HL-60/S4 treated with phorbol 12-myristate 13-acetate at 8.2 ng/mL for 4 days and 3 days (cell line): ENCODE data around the gene SNX4.

Source experiments
- in situ Hi-C: fragments of 300-500 bp; cut with MboI; formaldehyde crosslinking; loops from 2 replicates; pipeline ENCODE4 v1.15.0; 2022; ENCODE audit warnings: low sequenced_read_pairs

SNX4 gene

DNA sequence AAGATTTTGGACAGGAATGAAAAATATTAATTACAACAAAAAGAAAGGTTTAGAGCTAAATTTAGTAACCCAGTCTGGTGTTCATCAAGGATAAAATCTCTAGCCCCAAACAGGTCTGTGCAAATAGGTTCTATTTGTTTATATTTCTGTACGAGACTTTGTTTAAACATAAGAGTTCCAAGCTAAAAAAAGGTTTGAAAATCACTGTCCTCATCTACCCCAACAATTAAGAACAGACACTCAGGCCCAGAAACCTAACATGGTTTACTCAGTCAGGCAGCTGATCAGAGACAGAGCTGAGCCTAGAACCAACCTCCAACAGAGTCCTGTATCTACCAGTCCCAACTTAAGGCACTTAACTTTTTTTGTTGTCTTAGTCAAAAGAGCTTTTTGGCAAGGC, 49.3 kb downstream of the SNX4 start:
- in situ Hi-C loops, result no loop called here

DNA sequence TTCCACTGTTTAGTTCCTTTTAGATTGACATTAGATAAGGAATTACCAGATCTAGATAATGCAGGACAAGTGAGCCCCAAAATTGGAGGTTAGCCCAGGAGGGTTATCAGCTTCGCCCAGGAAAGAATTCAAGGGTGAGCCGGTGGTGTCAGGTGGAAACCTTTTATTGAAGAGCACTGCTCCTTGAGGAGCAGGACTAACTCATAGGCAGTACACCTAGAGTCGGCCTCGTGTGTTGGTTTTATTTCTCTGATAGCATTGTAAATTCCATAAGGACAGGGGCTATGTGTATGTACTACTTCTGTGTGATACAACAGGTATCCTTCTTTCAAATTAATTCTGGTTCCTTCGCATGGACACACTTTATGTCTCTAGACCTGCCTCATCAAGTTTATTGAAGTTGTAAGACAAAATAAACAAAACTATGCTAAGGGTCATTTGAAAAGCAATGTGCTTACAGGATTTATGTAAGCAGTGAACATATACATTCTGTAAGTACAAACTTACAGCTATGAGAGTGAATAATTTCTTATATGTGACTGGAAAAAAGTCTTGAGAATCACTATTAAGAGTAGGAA, 57.2 kb downstream of the SNX4 start:
- in situ Hi-C loops, result no loop called here

DNA sequence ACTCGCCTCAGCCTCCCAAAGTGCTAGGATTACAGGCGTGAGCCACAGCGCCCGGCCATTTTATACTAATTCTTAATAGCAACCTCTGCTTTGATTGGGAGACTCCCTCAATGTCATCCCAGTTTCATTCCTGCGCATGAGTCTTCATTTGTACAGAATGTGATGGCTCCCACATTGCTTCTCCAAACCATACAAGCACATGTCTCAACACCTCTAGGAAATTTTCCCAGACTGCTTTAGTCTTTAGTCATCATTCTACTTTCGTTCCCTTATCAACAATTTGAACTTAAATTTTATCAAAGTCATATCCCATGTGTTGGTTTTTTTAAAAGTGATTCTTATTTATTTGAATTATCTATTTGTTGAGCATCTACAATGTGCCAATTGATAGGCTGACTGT, 58.1 kb downstream of the SNX4 start:
- in situ Hi-C loops, result no loop called here

DNA sequence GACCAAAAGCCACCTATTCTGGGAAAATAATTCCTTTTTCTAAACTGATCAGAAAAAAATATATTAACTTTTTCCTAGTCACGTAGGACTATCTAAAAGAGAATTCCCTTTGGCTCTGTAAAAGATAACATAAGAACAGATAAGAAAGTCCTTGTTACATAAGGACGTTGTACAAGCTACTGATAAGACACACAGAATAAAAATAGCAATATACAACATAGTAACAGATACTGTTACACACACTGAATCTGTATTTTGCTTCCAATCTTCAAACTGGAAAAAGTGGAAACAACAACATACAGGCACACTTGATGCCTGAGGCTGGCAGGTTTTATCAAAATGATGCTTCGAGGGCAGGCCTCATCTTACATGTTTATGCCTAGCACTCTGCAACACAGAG, 59.8 kb downstream of the SNX4 start:
- in situ Hi-C loops, result no loop called here

DNA sequence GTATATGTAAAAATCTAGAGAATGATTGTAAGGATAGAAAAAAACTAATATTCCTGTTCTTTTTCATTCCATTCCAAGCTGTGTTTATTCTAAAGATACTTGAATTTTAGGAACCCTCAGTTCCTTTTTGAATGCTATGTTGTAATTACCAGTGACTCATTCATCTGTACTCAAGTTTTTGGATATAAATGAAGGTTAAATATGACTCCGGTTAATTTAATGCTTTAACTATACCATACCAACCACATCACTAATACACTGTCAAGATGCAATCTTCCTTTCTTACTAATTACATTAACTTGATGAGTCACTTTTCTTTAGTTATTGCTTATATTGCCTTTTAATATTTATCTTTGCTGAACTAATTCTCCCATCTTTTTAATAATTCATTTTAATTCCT, 76.1 kb downstream of the SNX4 start:
- in situ Hi-C loops, result loop anchor here (25.0 kb wide), 1 partner anchor 457 kb away; no protein-coding TSS in a partner anchor

DNA sequence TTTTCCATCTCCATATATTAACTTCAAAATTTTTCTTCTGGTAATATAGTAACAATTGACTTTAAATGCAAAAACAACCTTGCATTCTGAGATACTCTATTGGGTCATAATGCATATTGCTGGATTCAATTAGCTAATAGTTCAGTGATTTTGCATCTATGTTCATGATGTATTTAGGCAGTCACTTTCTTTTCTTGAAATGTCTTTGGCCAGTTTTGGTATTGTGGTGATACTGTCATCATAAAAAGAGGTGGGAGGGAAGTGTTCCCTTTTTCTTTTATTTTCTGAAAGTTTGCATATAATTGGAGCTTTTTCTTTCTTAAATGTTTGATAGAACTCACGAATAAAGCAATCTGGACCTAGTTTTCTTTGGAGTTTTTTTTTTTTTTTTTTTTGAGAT, 77.5 kb downstream of the SNX4 start:
- in situ Hi-C loops, result loop anchor here (25.0 kb wide), 1 partner anchor 455 kb away; no protein-coding TSS in a partner anchor

DNA sequence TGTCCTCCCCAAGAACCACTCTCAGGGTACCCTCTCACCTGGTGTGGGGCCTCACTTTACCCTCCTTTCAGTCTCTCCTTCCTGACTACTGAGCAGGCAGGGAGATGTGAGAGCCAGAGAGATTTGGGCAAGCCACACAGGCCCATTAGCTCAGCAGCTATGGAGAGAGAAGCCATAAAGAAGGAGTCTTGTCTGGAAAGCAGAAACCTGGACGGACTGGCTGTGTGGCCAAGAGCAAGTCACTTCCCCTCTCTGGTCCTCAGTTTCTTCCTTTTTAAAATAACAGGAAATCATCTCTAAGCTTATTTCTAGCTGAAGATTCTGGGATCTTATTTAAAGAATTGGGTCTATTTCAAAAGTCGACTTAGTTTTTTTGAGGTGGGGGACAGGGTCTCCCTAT, 79.0 kb downstream of the SNX4 start:
- in situ Hi-C loops, result loop anchor here (25.0 kb wide), 1 partner anchor 454 kb away; no protein-coding TSS in a partner anchor

DNA sequence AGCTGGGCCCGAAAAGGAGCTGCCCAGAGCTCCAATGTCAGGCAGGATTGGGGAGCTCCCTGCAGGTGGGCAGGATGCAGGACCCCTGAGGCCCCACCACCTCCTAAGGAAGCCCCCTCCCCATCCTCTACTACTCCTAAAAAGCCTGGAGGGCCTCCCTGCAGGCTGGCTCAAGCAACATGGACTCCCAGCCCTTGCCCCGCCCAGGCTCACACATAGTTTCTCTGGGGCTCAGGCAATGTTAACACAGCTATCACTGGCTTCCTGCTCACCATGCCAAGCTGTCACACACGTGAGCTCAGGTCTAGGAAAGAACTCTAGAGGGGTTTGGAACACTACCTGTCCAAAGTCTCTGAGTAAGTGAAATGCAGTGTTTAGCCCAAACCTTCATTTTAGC, 79.4 kb downstream of the SNX4 start:
- in situ Hi-C loops, result loop anchor here (25.0 kb wide), 1 partner anchor 453 kb away; no protein-coding TSS in a partner anchor

DNA sequence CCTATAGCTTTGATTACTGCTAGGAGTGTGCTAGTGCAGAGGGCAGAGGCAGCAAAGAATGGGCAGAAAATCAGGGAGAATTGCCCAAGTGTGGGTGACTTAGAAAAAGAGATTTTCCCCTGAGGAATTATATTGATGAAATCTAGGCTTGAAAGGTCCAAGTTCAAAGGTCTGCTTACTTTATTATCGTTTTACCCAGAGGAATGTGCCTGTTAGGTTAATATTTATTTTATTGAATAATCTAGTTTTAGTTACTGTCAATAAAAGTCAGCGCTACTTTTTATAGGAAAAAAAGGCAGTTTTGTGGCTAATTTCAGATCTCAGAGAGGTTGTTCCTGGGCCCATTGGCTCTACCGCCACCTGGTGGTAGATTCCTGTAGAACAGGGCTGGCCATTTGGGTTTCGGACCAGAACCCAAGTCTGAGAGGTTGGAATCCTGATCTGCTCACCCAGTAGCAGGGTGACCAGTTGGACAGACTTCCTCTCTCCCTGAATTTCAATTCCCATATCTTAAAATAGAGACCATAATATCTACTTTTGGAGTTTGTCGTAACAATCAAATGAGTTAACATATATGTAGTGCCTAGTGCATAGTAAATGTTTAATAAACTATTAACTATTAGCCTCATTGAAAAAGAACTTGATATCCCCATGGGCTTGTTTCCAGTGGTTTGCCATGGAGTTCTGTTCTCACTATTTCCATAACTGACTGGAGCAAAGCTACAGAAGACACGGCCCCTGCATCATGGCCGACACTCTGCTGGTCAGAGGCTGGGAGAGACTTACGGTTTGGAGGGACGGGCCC, 82.2 kb downstream of the SNX4 start:
- in situ Hi-C loops, result loop anchor here (25.0 kb wide), 1 partner anchor 451 kb away; no protein-coding TSS in a partner anchor

DNA sequence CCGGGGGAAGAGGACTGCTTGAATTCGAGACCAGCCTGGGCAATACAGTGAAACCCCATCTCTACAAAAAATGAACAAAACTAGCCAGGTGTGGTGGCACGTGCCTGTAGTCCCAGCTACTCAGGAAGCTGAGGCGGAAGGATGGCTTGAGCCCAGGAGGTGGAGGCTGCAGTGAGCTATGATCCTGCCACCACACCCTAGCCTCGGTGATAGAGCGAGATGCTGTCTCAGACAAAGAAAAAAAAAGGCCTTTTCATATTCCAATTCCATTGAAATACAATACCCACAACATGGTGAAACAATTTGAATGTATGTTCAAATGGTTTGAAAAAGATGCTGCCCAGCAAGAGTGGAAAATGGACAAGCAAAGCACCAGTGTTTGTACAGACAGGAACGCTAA, 83.1 kb downstream of the SNX4 start:
- in situ Hi-C loops, result loop anchor here (25.0 kb wide), 1 partner anchor 450 kb away; no protein-coding TSS in a partner anchor

DNA sequence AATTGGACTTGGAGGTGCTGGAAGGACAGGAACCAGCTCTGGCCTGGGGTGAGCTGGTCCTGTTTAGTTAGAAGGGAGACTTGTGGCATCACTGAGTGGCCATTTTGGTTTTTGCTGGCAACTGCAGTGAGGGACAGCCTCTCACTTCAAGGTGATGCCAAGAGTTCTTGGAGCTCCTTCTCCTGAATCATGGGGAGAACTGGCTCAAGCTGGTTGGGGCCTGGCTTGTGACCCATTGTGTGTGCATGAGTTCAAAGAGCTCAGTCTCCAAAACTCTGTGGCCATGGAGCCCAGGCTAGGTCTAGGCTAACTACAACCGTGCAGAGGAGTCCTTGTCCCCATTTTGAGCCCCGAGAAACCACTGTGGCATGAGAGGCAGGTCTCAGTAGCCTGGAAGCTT, 84.8 kb downstream of the SNX4 start:
- in situ Hi-C loops, result loop anchor here (25.0 kb wide), 1 partner anchor 448 kb away; no protein-coding TSS in a partner anchor

DNA sequence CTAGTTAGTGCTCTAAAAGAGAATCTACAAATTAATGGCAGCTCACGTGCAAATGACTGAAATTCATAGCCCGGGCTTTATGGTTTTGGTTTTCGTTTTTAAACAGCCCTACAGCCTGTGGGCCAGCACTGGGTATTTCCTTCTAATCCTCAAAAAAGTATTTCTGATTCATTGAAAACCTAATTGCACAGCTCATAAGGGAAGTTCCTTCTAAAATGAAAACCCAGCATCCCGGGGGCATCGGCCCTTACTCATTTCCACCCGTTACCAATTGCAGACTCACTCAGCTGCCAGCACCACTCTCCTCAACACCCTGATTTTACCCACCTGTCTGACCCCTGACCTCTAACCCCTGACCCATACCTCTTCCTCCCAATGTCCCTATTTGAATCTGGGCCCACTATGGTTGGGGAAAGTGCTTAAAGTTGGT, 85.4 kb downstream of the SNX4 start:
- in situ Hi-C loops, result loop anchor here (25.0 kb wide), 1 partner anchor 447 kb away; no protein-coding TSS in a partner anchor

DNA sequence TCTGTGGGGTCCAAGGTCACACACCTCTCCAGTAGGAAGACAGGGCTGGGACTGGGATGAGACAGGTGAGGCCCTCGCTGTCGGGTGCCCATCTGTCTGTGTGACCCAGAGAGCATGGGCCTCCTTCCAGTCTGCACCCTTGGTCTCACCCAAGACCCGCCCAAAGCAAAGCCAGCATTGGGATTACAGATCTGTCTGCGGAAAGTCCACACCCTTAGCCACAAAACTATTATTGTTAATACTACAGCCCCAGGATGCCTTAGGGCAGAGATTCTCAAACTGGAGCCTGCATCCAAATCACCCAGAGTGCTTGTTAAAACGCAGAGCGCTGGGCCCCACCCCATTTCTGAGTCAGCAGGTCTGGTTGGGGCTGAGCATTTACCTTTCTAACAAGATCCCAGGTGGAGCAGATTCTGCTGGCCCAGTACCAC, 86.4 kb downstream of the SNX4 start:
- in situ Hi-C loops, result loop anchor here (25.0 kb wide), 1 partner anchor 446 kb away; no protein-coding TSS in a partner anchor

DNA sequence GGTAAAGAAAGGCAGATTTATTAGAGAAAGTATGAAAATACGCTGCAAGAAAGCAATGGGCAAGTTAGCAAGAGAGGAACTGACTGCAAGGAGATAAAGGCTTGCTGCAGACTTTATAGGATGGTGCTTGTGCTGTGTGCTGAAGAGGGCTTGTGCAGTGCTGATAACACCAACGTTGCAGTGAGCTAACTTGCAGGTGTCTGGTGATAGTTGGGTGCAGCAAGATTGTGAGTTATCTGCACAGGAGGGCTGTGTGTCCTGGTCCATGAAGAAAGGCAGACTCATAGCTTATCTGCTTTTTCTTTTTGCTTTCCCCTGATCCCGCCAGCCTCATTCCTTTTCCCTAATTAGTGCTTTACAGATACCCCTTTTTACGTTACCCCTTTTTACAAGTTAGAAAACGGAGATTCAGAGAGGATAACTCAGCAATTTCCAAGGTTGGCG, 86.9 kb downstream of the SNX4 start:
- in situ Hi-C loops, result loop anchor here (25.0 kb wide), 1 partner anchor 446 kb away; no protein-coding TSS in a partner anchor

DNA sequence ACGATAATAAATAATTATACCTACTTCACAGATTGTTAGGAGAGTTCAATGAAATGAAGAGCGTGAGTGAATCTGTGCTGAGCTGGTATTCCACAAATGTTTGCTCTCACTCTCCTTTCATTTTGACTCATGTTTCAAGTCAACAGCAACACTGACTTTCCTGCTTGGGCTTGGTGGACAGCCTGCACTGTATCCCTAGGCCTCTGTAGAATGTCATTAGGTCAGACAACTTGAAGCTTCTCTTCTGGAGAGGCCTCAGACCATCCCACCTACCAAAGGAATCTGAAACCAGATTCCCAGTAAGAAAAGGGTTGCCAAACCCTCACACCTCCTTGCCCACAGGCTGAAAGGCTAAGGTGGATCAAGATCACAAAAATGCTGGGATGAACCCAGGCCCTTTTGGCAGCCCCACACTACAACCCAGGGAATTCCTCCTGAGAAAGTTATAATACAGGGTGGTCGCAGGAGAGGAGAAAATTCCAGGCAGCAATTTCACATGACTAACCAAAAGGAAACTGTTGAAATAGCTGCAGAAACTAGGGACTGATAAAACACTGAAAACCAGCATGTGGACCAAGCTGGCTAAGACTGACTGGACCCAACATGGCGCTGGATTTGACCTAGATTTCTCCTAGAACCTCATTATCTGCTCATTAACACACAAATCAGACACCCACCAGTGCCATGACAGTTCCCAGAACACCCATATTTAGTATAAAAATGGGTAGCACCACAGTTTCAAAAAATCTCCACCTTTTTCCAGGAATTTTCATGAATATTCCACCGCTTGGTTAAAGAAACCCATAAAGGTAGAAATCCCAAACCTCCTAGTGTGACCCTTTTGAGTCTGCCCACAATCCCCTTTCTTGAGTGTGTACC, 87.9 kb downstream of the SNX4 start:
- in situ Hi-C loops, result loop anchor here (25.0 kb wide), 1 partner anchor 445 kb away; no protein-coding TSS in a partner anchor

DNA sequence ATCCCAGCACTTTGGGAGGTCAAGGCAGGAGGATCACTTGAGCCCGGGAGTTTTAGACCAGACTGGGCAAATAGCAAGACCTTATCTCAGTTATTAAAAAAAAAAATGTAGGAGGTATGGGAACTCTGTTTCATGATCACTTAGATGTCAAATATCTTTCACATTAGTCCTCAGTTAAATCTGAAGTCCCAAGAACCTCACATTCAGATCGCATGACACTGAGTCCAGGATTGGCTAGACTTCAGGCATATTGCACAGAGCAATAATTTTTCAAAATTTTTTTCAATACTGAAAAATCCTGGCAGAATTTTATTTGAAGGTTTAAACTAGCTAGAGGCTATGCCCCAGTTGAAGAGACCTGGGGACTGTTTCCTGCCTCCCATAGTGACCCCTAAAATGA, 88.6 kb downstream of the SNX4 start:
- in situ Hi-C loops, result loop anchor here (25.0 kb wide), 1 partner anchor 444 kb away; no protein-coding TSS in a partner anchor

DNA sequence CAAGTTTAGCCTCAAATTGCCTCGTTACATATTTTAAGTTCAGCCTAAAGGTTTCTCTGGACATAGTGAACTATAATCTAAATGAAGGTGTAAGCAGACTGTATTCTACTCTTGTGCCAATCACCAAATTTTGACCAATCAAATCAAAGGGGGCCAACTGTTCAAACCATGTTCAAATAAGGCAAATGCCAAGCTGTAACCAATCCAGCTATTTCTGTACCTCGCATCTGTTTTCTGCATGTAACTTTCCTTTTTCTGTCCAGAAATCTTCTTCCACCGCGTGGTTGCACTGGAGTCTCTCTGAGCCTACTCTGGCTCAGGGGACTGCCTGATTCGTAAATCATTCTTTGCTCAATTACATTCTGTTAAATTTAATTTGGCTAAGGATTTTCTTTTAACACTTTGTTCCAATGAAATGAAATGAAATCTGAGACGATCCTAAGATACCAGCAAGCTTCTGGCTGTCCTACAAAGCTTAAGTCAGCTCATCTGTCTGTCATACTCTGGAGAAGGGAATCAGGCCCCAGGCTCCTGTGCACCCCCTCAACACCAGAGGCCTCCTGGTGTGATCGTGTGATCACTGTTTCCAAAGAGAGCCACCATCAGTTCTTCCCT, 91.7 kb downstream of the SNX4 start:
- in situ Hi-C loops, result loop anchor here (25.0 kb wide), 1 partner anchor 441 kb away; no protein-coding TSS in a partner anchor

DNA sequence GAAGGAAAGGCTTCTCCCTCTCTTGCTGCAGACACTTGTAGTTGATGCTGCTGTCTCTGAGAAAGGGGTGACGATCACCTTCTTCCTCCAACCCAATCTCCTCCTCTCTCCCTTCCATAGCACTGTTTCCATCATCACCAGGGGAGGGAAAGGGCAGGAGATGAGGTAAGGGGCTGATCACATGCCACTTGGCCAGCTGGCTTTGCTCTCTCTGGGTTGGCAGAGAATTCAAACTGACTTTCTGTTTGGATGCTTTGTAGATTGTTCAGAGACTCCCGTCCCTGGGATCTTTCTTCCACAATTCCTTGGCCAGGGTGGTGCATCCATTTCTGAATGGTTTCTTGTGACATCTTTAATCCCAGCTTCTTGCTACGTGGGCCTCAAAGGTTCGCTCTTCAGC, 101.7 kb downstream of the SNX4 start:
- in situ Hi-C loops, result no loop called here

DNA sequence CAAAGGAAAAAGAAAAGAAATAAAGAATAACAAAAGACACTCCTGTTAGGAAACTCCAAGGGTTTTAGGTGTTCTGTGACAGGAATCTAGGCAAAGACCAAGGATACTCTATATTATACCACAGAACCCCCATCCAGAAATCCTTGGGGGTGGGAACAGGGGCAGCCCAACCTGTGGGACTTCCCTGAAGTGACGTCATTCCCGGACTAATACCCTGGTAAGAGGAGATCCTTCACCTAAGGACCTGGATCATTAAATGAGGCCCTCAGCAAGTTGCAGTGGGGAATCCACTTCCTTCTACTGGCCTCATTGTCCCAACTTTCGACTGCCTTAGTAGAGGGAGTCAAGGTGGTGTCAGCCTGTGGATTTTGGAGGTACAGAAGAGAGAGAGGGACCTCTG, 103.8 kb downstream of the SNX4 start:
- in situ Hi-C loops, result no loop called here

DNA sequence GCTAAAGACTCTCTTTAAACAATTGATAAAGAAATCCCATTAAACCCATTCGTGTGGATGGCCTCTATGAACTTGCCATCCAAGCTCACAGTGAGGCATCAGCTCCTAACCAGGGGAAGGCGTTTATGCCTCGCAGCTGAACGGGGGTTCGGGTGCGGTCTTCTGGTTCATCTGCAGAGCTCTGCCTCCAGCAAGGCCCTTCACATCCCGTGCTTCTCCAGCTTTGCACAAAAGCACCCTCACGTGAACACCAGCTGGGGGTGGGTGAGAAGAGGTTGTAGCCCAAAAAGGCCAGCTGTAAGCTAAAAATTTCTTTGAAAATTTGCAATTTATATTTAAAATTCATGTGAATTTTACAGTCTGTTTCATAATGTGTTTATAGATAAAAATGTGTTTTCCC, 105.3 kb downstream of the SNX4 start:
- in situ Hi-C loops, result no loop called here
